Effector memory CD8-positive, alpha-beta T cell (primary cell): ENCODE data around the gene CLCN7.
A peak's percentile ranks its signal among the peaks of the same experiment; 100 is the strongest.
"Not testable (repeated sequence)": the region's sequence is repeated elsewhere in the genome, so short reads cannot be mapped to it uniquely, and the experiment has no call there.

ENCODE experiments used
- ATAC-seq: fragments of 150-1000 bp; cut with Tn5 transposase; replicated peaks from 2 replicates; pipeline ENCODE4 v1.10.0; 2021; ENCODE audit warnings: mild to moderate bottlenecking, moderate library complexity
- DNase-seq, 3 experiments: peaks; one replicate each; pipeline ENCODE4 v3.0.0; 2021
- H3K27ac Mint-ChIP-seq, 2 donors: one replicate each; pipeline ENCODE4 v1.8.0; 2022; ENCODE audit warnings: mild to moderate bottlenecking in 2 of 2, mixed read lengths in 2 of 2, moderate library complexity in 2 of 2
- H3K27me3 Mint-ChIP-seq, 2 donors: one replicate each; pipeline ENCODE4 v1.8.0; 2022; ENCODE audit warnings: mixed read lengths in 2 of 2
- H3K36me3 Mint-ChIP-seq: one replicate; pipeline ENCODE4 v1.8.0; 2022; ENCODE audit warnings: mild to moderate bottlenecking, moderate library complexity, mixed read lengths; ENCODE audit not compliant: insufficient read depth
- H3K4me1 Mint-ChIP-seq, 2 donors: one replicate each; pipeline ENCODE4 v1.8.0; 2022; ENCODE audit warnings: low read depth in 2 of 2, mixed read lengths in 2 of 2
- H3K4me3 Mint-ChIP-seq, 2 donors: one replicate each; pipeline ENCODE4 v1.8.0; 2022; ENCODE audit warnings: mild to moderate bottlenecking in 2 of 2, mixed read lengths in 2 of 2, moderate library complexity in 2 of 2
- H3K9me3 Mint-ChIP-seq, 2 donors: one replicate each; pipeline ENCODE4 v1.8.0; 2022; ENCODE audit warnings: mixed read lengths in 2 of 2

CLCN7 gene

GRCh38 chr16:1488619-1489018 lies 13.8 kb upstream of the CLCN7 start, which contains the start of gene PTX4:
PTX4 (minus strand) TSS chr16:1488944; CDS start chr16:1488909, 35 bp downstream.
- Mint-ChIP-seq H3K9me3 (no peaks in the 10 kb centered on the region), H3K27ac (no peak within 1 kb of the TSS), H3K4me1 (peaks cover 6 to 9% of the 10 kb centered on the region in 2 donors), H3K36me3 (no peaks in the 10 kb centered on the region), H3K27me3 (no peaks in the 10 kb centered on the region), H3K4me3 (no peak within 1 kb of the TSS)
- DNase-seq, result no peak
- ATAC-seq, result no peak

GRCh38 chr16:1488054-1488601 lies 13.3 kb upstream of the CLCN7 start:
- H3K27ac Mint-ChIP-seq, result no peak overlapping the region
- H3K27me3 Mint-ChIP-seq, result no peaks in the 10 kb centered on the region
- peaks cover 6 to 9% of the 10 kb centered on the region in 2 donors for H3K4me1 Mint-ChIP-seq
- DNase-seq (no peak), ATAC-seq (no peak)
- H3K4me3 Mint-ChIP-seq, result no peak overlapping the region
- no peaks in the 10 kb centered on the region for H3K9me3 Mint-ChIP-seq
- no peaks in the 10 kb centered on the region for H3K36me3 Mint-ChIP-seq

GRCh38 chr16:1487395-1488053 lies 12.7 kb upstream of the CLCN7 start:
- Mint-ChIP-seq H3K27me3 (no peaks in the 10 kb centered on the region), H3K36me3 (no peaks in the 10 kb centered on the region), H3K27ac (peak overlapping the region in 1 of 2 donors; percentile 35), H3K4me1 (peaks cover 2 to 3% of the 10 kb centered on the region in 2 donors), H3K4me3 (no peak overlapping the region), H3K9me3 (no peaks in the 10 kb centered on the region)
- ATAC-seq, result no peak
- no peak for DNase-seq

GRCh38 chr16:1486551-1487390 lies 11.9 kb upstream of the CLCN7 start:
- H3K36me3 Mint-ChIP-seq, result no peaks in the 10 kb centered on the region
- ATAC-seq (no peak), DNase-seq (no peak)
- H3K4me1 Mint-ChIP-seq, result peaks cover 0 to 1% of the 10 kb centered on the region in 2 donors
- no peaks in the 10 kb centered on the region for H3K9me3 Mint-ChIP-seq
- no peak overlapping the region for H3K4me3 Mint-ChIP-seq
- peak overlapping the region in 1 of 2 donors; percentile 35 for H3K27ac Mint-ChIP-seq
- peaks cover 0 to 4% of the 10 kb centered on the region in 2 donors for H3K27me3 Mint-ChIP-seq

- H3K9me3 Mint-ChIP-seq, result no peaks in the 10 kb centered on the region
- no peak overlapping the region for H3K4me3 Mint-ChIP-seq
- H3K27me3 Mint-ChIP-seq, result peaks cover 5 to 12% of the 10 kb centered on the region in 2 donors
- no peak for ATAC-seq
- no peaks in the 10 kb centered on the region for H3K36me3 Mint-ChIP-seq
- peaks cover 0 to 3% of the 10 kb centered on the region in 2 donors for H3K4me1 Mint-ChIP-seq
- no peak for DNase-seq
- no peak overlapping the region for H3K27ac Mint-ChIP-seq
Measured at GRCh38 chr16:1485847-1486496, 11.1 kb upstream of the CLCN7 start.

GRCh38 chr16:1481906-1482835 lies 7.3 kb upstream of the CLCN7 start:
- Mint-ChIP-seq H3K36me3 (no peaks in the 10 kb centered on the region), H3K4me3 (no peak overlapping the region), H3K27ac (no peak overlapping the region), H3K9me3 (no peaks in the 10 kb centered on the region), H3K27me3 (peaks cover 8 to 15% of the 10 kb centered on the region in 2 donors), H3K4me1 (peaks cover 0 to 3% of the 10 kb centered on the region in 2 donors)
- DNase-seq (no peak), ATAC-seq (no peak)

- not testable (repeated sequence) for H3K4me1 Mint-ChIP-seq, H3K9me3 Mint-ChIP-seq, ATAC-seq, H3K36me3 Mint-ChIP-seq, H3K27ac Mint-ChIP-seq, H3K4me3 Mint-ChIP-seq, DNase-seq
- peaks cover 8 to 15% of the 10 kb centered on the region in 2 donors for H3K27me3 Mint-ChIP-seq
Measured at GRCh38 chr16:1478937-1479336, 4.1 kb upstream of the CLCN7 start.

DNA sequence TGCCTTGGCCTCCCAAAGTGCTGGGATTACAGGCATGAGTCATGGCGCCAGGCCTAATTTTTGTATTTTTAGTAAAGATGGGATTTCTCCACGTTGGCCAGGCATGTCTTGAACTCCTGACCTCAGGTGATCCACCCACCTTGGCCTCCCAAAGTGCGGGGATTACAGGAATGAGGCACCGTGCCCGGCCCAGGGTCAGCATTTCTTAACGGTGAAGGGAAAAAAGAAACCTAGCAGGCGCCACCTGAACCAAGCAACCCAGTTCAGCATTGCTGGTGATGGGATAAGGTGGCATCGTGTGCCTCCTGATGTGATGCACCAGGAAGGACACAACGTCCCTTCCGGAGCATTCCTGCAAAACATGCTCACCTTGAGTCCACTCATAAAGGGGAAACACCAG lies 2.2 kb upstream of the CLCN7 start:
- DNase-seq (no peak), ATAC-seq (no peak)
- peaks cover 8 to 14% of the 10 kb centered on the region in 2 donors for H3K27me3 Mint-ChIP-seq
- H3K36me3 Mint-ChIP-seq, result peaks cover 11% of the 10 kb centered on the region
- peak overlapping the region; percentile 78 for H3K4me3 Mint-ChIP-seq
- H3K4me1 Mint-ChIP-seq, result peaks cover 13 to 16% of the 10 kb centered on the region in 2 donors
- H3K27ac Mint-ChIP-seq, result no peak overlapping the region
- no peaks in the 10 kb centered on the region for H3K9me3 Mint-ChIP-seq

DNA sequence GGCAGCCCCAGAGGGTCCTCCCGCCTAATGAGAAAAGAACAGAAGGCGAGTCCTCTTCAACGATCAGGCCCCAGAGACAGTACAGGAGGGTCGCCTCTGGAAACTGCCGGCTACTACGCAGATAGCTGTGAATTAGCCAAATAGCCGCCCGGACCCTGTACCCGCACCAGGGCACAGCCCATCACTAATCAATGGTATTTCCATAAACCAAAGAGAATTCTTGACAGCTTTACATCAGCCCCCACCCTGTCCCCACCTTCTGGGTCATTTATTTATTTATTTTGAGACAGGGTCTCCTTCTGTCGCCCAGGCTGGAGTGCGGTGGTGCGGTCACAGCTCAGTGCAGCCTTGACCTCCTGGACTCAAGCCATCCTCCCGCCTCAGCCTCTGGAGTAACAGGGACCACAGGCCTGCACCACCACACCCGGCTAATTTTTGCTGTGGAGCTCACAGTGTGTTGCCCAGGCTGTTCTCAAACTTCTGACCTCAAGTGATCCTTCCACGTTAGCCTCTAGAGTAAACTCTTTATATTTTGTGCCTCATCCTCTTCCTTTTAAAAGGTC lies 805 bp upstream of the CLCN7 start:
- DNase-seq (no peak), ATAC-seq (no peak)
- peak overlapping the region; percentile 78 for H3K4me3 Mint-ChIP-seq
- H3K4me1 Mint-ChIP-seq, result peaks cover 17 to 25% of the 10 kb centered on the region in 2 donors
- no peaks in the 10 kb centered on the region for H3K9me3 Mint-ChIP-seq
- no peaks in the 10 kb centered on the region for H3K27me3 Mint-ChIP-seq
- peaks cover 11% of the 10 kb centered on the region for H3K36me3 Mint-ChIP-seq
- peak overlapping the region; percentile 88 to 91 for H3K27ac Mint-ChIP-seq

GRCh38 chr16:1474082-1474795 lies 589 bp downstream of the CLCN7 start:
- Mint-ChIP-seq H3K27ac (peak overlapping the region in 1 of 2 donors; percentile 19), H3K4me3 (peak overlapping the region; percentile 63 to 78), H3K9me3 (no peaks in the 10 kb centered on the region), H3K27me3 (no peaks in the 10 kb centered on the region), H3K36me3 (peaks cover 14% of the 10 kb centered on the region), H3K4me1 (peaks cover 25% of the 10 kb centered on the region in 2 donors)
- ATAC-seq (no peak), DNase-seq (no peak)

- peak overlapping the region in 1 of 2 donors; percentile 27 for H3K4me3 Mint-ChIP-seq
- H3K9me3 Mint-ChIP-seq, result no peaks in the 10 kb centered on the region
- H3K27ac Mint-ChIP-seq, result peak overlapping the region; percentile 23 to 77
- no peaks in the 10 kb centered on the region for H3K27me3 Mint-ChIP-seq
- no peak for ATAC-seq
- DNase-seq, result no peak
- H3K36me3 Mint-ChIP-seq, result peaks cover 14% of the 10 kb centered on the region
- peaks cover 25% of the 10 kb centered on the region in 2 donors for H3K4me1 Mint-ChIP-seq
Measured at GRCh38 chr16:1472974-1473373, 1.9 kb downstream of the CLCN7 start.
